ENCODE results near the gene STARD9. TPM values are rescaled to one million over a fixed set of nuclear protein-coding genes. Genes with fewer than 3 reads are reported as not detected.

The STARD9 gene
- total and polyA plus RNA-seq, 2 of the 13 experiments (the other 11 are each of a cell fraction or from before 2014, with no cell fraction given) = 5.3 to 7.5 TPM

DNA sequence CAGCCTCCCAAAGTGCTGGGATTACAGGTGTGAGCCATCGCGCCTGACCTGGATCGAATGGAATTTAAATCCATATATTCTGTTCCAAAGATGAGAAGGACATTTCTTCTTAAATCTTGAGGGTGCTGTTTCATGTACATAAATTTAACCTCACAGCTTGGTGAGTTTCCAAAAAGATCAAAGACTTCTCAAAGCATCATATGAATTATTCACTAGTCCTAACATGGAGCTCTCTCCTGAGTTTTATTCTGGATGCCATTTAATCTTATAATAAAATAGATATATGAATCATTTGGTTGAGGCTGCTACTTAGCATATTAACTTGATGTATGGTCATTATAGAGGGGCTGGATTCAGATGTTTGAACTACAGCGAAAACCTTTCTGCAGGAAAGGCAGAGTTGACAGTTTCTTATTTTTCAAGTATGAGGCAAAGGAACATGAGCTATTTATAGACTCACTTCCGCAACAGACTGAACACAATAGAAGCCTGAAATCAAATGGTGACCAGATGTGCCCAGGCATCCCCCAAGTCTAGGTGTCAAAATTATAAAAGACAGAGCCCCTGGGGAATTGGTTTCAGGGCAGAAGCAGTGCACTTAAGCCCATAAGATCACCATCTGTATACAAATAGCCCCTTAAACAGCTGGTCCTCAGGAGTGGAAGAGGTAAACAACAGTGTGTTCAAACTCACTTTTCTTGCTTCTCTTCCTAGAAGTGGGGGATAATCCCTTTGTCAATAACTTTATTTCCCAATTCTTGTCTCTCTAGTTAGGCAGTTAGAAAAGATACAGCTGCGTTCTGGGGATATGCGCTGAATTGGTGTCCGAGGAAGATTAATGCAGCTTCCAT lies 29.7 kb downstream of the STARD9 start (continued):
- TF ChIP-seq ZFP82 (CRISPR knock-in tag; IDR thresholded peaks at IDR 0.05; ENCODE audit: borderline replicate concordance) (no peak), MED13 (CRISPR knock-in tag; IDR thresholded peaks at IDR 0.05) (no peak)
- TF ChIP-seq, protein P1, sequence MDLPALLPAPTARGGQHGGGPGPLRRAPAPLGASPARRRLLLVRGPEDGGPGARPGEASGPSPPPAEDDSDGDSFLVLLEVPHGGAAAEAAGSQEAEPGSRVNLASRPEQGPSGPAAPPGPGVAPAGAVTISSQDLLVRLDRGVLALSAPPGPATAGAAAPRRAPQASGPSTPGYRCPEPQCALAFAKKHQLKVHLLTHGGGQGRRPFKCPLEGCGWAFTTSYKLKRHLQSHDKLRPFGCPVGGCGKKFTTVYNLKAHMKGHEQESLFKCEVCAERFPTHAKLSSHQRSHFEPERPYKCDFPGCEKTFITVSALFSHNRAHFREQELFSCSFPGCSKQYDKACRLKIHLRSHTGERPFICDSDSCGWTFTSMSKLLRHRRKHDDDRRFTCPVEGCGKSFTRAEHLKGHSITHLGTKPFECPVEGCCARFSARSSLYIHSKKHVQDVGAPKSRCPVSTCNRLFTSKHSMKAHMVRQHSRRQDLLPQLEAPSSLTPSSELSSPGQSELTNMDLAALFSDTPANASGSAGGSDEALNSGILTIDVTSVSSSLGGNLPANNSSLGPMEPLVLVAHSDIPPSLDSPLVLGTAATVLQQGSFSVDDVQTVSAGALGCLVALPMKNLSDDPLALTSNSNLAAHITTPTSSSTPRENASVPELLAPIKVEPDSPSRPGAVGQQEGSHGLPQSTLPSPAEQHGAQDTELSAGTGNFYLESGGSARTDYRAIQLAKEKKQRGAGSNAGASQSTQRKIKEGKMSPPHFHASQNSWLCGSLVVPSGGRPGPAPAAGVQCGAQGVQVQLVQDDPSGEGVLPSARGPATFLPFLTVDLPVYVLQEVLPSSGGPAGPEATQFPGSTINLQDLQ (CRISPR knock-in tag; IDR thresholded peaks at IDR 0.05) = no peak

DNA sequence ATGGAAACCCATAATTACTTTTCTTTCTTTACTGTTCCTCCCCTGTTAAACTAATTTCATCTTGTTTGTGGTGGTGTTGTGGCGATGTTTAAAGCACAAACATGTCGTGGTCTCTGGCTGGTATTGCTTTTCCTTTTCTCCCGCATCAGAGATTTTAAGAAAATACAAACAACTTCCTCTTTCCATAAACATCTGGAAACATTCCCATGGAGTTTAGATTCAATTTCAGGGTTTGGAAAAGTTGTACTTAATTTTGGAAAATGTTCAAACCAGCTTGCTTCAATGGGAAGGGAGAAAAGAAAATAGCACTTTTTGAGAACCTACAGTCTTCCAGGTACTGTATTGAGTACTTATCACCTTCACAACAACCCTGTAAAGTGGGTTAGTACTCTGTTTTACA lies 30.4 kb downstream of the STARD9 start:
- DNase-seq (ENCODE audit: low spot score) (no peak), FAIRE-seq (no peak), ATAC-seq (no peak)
- Histone ChIP-seq H3K4me3 (replicated peaks in 1 of 3; ENCODE audit: insufficient read depth in 1 of 3, low read depth in 2 of 3, low read length in 3 of 3) (no peak overlapping the region), H3K27me3 (ENCODE audit: control insufficient read depth in 1 of 2, insufficient read depth in 2 of 2, low read length in 2 of 2) (no peaks in the 10 kb centered on the region), H3K4me1 (ENCODE audit: insufficient read depth, low read length) (peaks cover 11% of the 10 kb centered on the region), H3K36me3 (replicated peaks in 1 of 2; ENCODE audit: control insufficient read depth in 1 of 2, insufficient read depth in 2 of 2, low read length in 2 of 2) (no peaks in the 10 kb centered on the region; a peak in 2 of 5 replicates), H2AFZ (ENCODE audit: low read length) (no peak overlapping the region), H3K4me2 (ENCODE audit: low read depth, low read length) (no peak overlapping the region), H3K9me3 (ENCODE audit: low read length) (no peaks in the 10 kb centered on the region), H3K79me2 (ENCODE audit: insufficient read depth, low read length) (no peaks in the 10 kb centered on the region), H3K9ac (ENCODE audit: insufficient read depth, low read depth, low read length) (no peak overlapping the region), H4K20me1 (ENCODE audit: insufficient read depth, low read length) (no peaks in the 10 kb centered on the region), H3K27ac (ENCODE audit: extremely low read length, insufficient read depth, low read length) (no peak overlapping the region)
- POLR2A ChIA-PET = interaction anchor here (1.0 kb wide), 1 partner anchor 14 kb away, joined by 4 read pairs; no protein-coding TSS in a partner anchor
- CTCF ChIA-PET (ENCODE audit: low intra/inter-chr PET ratio, low total read pairs) = no interaction called here
- no TSS peak for BruUV-seq (replicated peaks)
- WGBS (ENCODE audit: low lambda C conversion rate) = 99% methylated on average over 3 of the region's 3 CpGs
- in situ Hi-C loops (cut with HindIII; ENCODE audit: extremely low pct_ligation_motif_present, low pct_unique_long_range_greater_than_20kb) (no loop called here), intact Hi-C loops (cut with micrococcal nuclease; ENCODE audit: unreplicated experiment) (no loop called here)
- TF ChIP-seq ATF7-NPFF (CRISPR knock-in tag; IDR thresholded peaks at IDR 0.05; ENCODE audit: low read depth) = no peak
- TF ChIP-seq, protein P2, sequence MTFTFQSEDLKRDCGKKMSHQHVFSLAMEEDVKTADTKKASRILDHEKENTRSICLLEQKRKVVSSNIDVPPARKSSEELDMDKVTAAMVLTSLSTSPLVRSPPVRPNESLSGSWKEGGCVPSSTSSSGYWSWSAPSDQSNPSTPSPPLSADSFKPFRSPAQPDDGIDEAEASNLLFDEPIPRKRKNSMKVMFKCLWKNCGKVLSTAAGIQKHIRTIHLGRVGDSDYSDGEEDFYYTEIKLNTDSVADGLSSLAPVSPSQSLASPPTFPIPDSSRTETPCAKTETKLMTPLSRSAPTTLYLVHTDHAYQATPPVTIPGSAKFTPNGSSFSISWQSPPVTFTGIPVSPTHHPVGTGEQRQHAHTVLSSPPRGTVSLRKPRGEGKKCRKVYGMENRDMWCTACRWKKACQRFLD (CRISPR knock-in tag; IDR thresholded peaks at IDR 0.05; ENCODE audit: borderline replicate concordance) = no peak
- no peak for TF ChIP-seq MTA1 (CRISPR knock-in tag; IDR thresholded peaks at IDR 0.05; ENCODE audit: borderline replicate concordance)
- no peak for TF ChIP-seq HMG20B (CRISPR knock-in tag; conservative IDR thresholded peaks at IDR 0.05)
- no peak for TF ChIP-seq NPAS2 (CRISPR knock-in tag; IDR thresholded peaks at IDR 0.05; ENCODE audit: borderline replicate concordance)
- no peak for TF ChIP-seq KLF16 (CRISPR knock-in tag; IDR thresholded peaks at IDR 0.05)
- no peak for TF ChIP-seq ZFP82 (CRISPR knock-in tag; IDR thresholded peaks at IDR 0.05; ENCODE audit: borderline replicate concordance)
- no peak for TF ChIP-seq ZNF703 (CRISPR knock-in tag; IDR thresholded peaks at IDR 0.05; ENCODE audit: borderline replicate concordance)
- TF ChIP-seq, protein P3, sequence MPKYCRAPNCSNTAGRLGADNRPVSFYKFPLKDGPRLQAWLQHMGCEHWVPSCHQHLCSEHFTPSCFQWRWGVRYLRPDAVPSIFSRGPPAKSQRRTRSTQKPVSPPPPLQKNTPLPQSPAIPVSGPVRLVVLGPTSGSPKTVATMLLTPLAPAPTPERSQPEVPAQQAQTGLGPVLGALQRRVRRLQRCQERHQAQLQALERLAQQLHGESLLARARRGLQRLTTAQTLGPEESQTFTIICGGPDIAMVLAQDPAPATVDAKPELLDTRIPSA (CRISPR knock-in tag; IDR thresholded peaks at IDR 0.05; ENCODE audit: borderline replicate concordance) = no peak
- TF ChIP-seq MEIS1 (CRISPR knock-in tag; IDR thresholded peaks at IDR 0.05; ENCODE audit: borderline replicate concordance) = no peak
- TF ChIP-seq ZNF775 (CRISPR knock-in tag; IDR thresholded peaks at IDR 0.05; ENCODE audit: borderline replicate concordance) = no peak
- no peak for TF ChIP-seq SATB2 (CRISPR knock-in tag; IDR thresholded peaks at IDR 0.05)
- TF ChIP-seq ZNF792 (CRISPR knock-in tag; IDR thresholded peaks at IDR 0.05) = no peak
- no peak for TF ChIP-seq KDM2A (CRISPR knock-in tag; IDR thresholded peaks at IDR 0.05; ENCODE audit: borderline replicate concordance, low read depth)
- TF ChIP-seq POLR2A (IDR thresholded peaks at IDR 0.05; ENCODE audit: insufficient read depth in 1 of 2, low read depth in 2 of 2, low read length in 2 of 2) = no peak
- no peak for TF ChIP-seq RFX3 (CRISPR knock-in tag; IDR thresholded peaks at IDR 0.05)
- no peak for TF ChIP-seq NR2F1 (CRISPR knock-in tag; IDR thresholded peaks at IDR 0.05)
